Measurements from ENCODE around the gene TOB1.

Gene TOB1

DNA sequence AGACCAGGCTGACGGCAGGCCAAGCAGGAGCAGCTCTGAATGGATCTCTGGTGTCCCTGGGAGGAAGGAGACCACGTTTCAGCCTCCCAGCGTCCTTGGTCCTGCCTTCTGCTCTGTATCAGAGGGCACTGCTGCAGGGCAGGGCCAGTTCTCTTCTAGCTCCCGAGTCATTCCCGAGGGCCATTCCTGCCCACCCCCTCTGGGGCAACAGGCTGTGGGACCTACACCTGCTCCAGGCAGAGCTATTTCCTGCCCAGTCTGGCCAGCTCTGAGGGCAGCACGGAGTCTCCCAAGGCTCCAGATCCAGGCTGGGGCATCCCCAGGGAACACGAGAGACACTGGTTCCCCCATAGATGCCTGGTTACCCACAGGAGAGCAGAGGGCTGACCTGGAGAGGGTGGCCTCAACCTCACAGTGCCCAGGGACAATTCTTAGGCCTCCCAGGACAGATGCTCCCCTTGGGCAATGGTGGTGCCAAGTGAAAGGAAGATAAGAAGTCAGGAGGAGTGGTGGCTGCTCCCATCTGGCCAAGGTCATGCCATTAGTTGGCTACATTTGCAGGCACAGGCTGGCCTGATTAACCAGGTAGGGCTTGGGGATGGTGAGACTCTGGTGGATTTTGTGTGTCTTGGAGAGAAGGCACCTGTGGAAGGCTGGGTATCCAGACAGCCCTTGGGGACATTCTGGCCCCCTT, 28.7 kb downstream of the TOB1 start:
- 92 to 94% methylated on average over 7 of the region's 7 CpGs for WGBS, 2 experiments

GRCh38 chr17:50836826-50837225, 29.3 kb downstream of the TOB1 start:
- Histone ChIP-seq H3K4me3 (ENCODE audit: insufficient read depth, low read depth, low read length) (no peak overlapping the region), H3K9me3 (ENCODE audit: control insufficient read depth, low read length) (no peaks in the 10 kb centered on the region), H3K4me1 (ENCODE audit: control insufficient read depth, insufficient read depth, low read length) (peaks cover 40% of the 10 kb centered on the region), H3K27ac (ENCODE audit: insufficient read depth, low read depth, low read length, poor library complexity, severe bottlenecking) (no peak overlapping the region), H3K27me3 (ENCODE audit: control insufficient read depth, insufficient read depth, low read length, poor library complexity, severe bottlenecking) (no peaks in the 10 kb centered on the region), H3K36me3 (ENCODE audit: control insufficient read depth, insufficient read depth, low read length) (no peaks in the 10 kb centered on the region)
- 88% methylated on average over 11 of the region's 11 CpGs for WGBS, 2 experiments

More for the DNA sequence above, 28.7 kb downstream of the TOB1 start:
- Histone ChIP-seq H3K27me3 (ENCODE audit: control insufficient read depth, insufficient read depth, low read length, poor library complexity, severe bottlenecking) (no peaks in the 10 kb centered on the region), H3K36me3 (ENCODE audit: control insufficient read depth, insufficient read depth, low read length) (no peaks in the 10 kb centered on the region), H3K4me1 (ENCODE audit: control insufficient read depth, insufficient read depth, low read length) (peaks cover 39% of the 10 kb centered on the region), H3K9me3 (ENCODE audit: control insufficient read depth, low read length) (no peaks in the 10 kb centered on the region), H3K27ac (ENCODE audit: insufficient read depth, low read depth, low read length, poor library complexity, severe bottlenecking) (no peak overlapping the region), H3K4me3 (ENCODE audit: insufficient read depth, low read depth, low read length) (no peak overlapping the region)

DNA sequence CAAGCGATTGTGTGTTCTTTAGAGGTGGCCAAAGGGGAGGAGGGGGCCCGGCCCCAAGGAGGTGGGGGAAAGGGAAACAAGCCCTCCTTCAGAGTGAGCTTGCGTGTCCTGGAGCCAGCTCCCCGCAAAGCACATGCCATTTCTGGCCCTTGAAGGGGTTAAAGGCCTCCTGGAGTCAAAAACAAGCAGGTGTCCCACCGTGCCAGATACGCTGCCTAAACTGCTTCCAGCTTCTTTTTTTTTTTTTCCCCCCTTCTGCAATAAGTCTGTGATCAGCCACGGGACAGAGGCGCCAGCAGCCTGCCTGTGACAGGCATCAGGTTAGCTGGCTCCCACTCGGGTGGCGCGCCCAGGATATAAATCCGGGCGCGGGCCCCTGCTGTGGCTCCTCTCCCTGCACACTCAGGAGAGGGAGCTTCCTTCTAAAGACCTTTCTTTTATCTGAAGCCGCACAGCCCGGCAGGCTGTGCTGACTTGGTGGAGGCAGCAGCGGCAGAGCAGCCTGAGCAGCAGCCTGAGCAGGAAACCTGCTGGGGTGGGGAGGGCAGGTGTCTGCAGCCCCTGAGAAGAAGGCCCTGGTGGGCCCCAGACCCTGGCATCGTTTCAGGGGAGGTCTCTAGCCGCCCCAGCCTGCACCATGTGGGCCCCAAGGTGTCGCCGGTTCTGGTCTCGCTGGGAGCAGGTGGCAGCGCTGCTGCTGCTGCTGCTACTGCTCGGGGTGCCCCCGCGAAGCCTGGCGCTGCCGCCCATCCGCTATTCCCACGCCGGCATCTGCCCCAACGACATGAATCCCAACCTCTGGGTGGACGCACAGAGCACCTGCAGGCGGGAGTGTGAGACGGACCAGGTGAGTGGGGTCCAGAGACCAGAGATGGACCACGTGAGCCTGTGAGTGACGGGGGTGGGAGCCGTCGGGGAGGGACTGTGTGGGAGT, 30.6 kb downstream of the TOB1 start, which contains the start of gene WFIKKN2:
WFIKKN2 (plus strand) TSS at position 286 of the 934 bp plus-strand sequence; CDS start at position 638, 352 bp downstream.
- H3K4me1 ChIP-seq (ENCODE audit: control insufficient read depth, insufficient read depth, low read length), result peaks cover 50% of the 10 kb centered on the region
- no peaks in the 10 kb centered on the region for H3K36me3 ChIP-seq (ENCODE audit: control insufficient read depth, insufficient read depth, low read length)
- no peaks in the 10 kb centered on the region for H3K9me3 ChIP-seq (ENCODE audit: control insufficient read depth, low read length)
- 71 to 73% methylated on average over 39 of the region's 39 CpGs for WGBS, 2 experiments
- H3K4me3 ChIP-seq (ENCODE audit: insufficient read depth, low read depth, low read length), result no peak within 1 kb of the TSS
- H3K27me3 ChIP-seq (ENCODE audit: control insufficient read depth, insufficient read depth, low read length, poor library complexity, severe bottlenecking), result no peaks in the 10 kb centered on the region
- H3K27ac ChIP-seq (ENCODE audit: insufficient read depth, low read depth, low read length, poor library complexity, severe bottlenecking), result no peak within 1 kb of the TSS

DNA sequence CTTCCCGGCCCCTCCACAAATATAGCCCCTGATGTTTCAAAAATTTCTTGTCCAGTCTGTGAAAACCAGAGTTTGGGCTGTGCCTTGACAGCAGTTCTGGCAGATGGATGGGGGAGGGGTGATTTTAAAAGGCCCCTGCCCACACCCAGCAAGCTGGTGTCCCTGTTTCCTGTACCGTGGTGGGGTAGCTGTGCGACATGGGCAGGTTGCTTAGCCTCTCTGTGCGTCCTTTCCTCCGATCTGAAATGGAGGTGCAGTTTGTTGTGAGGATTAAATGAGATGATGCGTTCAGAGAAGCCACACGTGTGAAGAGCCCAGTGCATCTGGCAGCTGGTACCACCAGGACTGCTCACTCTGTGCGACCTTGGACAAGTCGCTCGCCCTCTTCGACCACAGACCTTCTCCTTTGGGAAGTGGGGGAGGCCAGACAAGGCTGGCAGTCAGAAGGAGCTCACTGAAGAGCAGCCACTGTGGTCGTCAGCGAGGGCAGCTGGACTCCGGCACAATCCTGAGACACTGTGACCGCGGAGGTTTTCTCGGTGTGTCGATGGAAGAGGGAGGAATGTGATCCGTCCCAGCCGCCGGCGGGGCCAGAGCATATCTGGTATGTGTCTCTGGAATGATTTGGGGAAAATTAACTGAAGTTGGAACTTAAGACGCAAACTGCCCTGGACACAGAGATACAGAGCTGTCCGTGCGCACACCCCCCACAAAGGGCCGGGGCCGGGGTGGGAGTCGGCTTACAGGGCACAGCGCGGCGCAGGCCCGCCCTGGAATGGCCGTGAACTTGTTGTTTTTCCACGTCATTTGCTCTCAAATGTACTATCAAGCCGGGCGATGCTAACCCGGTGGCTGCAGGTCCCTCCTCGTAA, 31.5 kb downstream of the TOB1 start:
- peaks cover 50% of the 10 kb centered on the region for H3K4me1 ChIP-seq (ENCODE audit: control insufficient read depth, insufficient read depth, low read length)
- WGBS, 2 experiments, result 81 to 82% methylated on average over 38 of the region's 38 CpGs

GRCh38 chr17:50833510-50834428, 32.4 kb downstream of the TOB1 start:
- Histone ChIP-seq H3K36me3 (ENCODE audit: control insufficient read depth, insufficient read depth, low read length) (no peaks in the 10 kb centered on the region), H3K4me1 (ENCODE audit: control insufficient read depth, insufficient read depth, low read length) (peaks cover 54% of the 10 kb centered on the region), H3K9me3 (ENCODE audit: control insufficient read depth, low read length) (no peaks in the 10 kb centered on the region), H3K27me3 (ENCODE audit: control insufficient read depth, insufficient read depth, low read length, poor library complexity, severe bottlenecking) (no peaks in the 10 kb centered on the region), H3K27ac (ENCODE audit: insufficient read depth, low read depth, low read length, poor library complexity, severe bottlenecking) (no peak overlapping the region), H3K4me3 (ENCODE audit: insufficient read depth, low read depth, low read length) (no peak overlapping the region)
- WGBS, 2 experiments, result 92 to 93% methylated on average over 38 of the region's 38 CpGs

More for the DNA sequence above, 31.5 kb downstream of the TOB1 start:
- H3K9me3 ChIP-seq (ENCODE audit: control insufficient read depth, low read length), result no peaks in the 10 kb centered on the region
- H3K4me3 ChIP-seq (ENCODE audit: insufficient read depth, low read depth, low read length), result no peak overlapping the region
- H3K27ac ChIP-seq (ENCODE audit: insufficient read depth, low read depth, low read length, poor library complexity, severe bottlenecking), result no peak overlapping the region
- H3K27me3 ChIP-seq (ENCODE audit: control insufficient read depth, insufficient read depth, low read length, poor library complexity, severe bottlenecking), result no peaks in the 10 kb centered on the region
- H3K36me3 ChIP-seq (ENCODE audit: control insufficient read depth, insufficient read depth, low read length), result no peaks in the 10 kb centered on the region

GRCh38 chr17:50832864-50833381, 33.2 kb downstream of the TOB1 start:
- Histone ChIP-seq H3K36me3 (ENCODE audit: control insufficient read depth, insufficient read depth, low read length) (no peaks in the 10 kb centered on the region), H3K4me3 (ENCODE audit: insufficient read depth, low read depth, low read length) (no peak overlapping the region), H3K4me1 (ENCODE audit: control insufficient read depth, insufficient read depth, low read length) (peaks cover 49% of the 10 kb centered on the region), H3K27me3 (ENCODE audit: control insufficient read depth, insufficient read depth, low read length, poor library complexity, severe bottlenecking) (no peaks in the 10 kb centered on the region), H3K27ac (ENCODE audit: insufficient read depth, low read depth, low read length, poor library complexity, severe bottlenecking) (no peak overlapping the region), H3K9me3 (ENCODE audit: control insufficient read depth, low read length) (no peaks in the 10 kb centered on the region)
- WGBS, 2 experiments, result 84 to 85% methylated on average over 13 of the region's 13 CpGs

DNA sequence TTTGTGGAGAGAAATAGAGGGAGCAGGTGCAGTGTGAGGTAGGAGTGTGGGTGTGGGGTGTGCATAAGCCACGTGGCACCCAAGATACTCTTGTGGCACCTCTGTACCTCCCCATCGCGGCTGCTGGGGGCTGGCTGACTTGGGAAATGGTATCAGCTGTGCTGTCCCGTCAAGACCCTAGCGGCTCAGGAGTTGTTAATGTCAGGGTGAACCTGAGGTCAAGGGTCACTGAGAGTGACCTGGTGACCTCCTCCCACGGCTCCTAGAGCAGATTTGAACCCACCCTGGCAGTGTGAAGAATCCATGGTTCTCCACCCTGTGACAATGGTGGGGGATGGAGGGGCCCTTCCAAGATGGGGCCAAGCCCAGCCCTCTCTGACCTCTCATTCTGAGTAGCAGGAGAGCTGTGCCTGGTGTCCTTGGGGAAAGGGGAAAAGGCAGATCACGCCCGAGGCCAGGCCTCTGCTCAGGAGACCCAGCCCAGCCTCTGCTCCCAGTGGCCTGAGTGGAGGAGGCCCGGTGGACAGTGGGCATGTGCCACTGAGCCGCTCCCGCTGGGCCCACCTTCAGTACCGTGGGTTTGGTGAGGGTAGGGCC, 33.8 kb downstream of the TOB1 start:
- Histone ChIP-seq H3K27me3 (ENCODE audit: control insufficient read depth, insufficient read depth, low read length, poor library complexity, severe bottlenecking) (no peaks in the 10 kb centered on the region), H3K4me1 (ENCODE audit: control insufficient read depth, insufficient read depth, low read length) (peaks cover 44% of the 10 kb centered on the region), H3K27ac (ENCODE audit: insufficient read depth, low read depth, low read length, poor library complexity, severe bottlenecking) (no peak overlapping the region), H3K9me3 (ENCODE audit: control insufficient read depth, low read length) (no peaks in the 10 kb centered on the region), H3K4me3 (ENCODE audit: insufficient read depth, low read depth, low read length) (no peak overlapping the region), H3K36me3 (ENCODE audit: control insufficient read depth, insufficient read depth, low read length) (no peaks in the 10 kb centered on the region)
- WGBS, 2 experiments, result 89 to 92% methylated on average over 12 of the region's 12 CpGs

- Histone ChIP-seq H3K36me3 (ENCODE audit: control insufficient read depth, insufficient read depth, low read length) (no peaks in the 10 kb centered on the region), H3K27ac (ENCODE audit: insufficient read depth, low read depth, low read length, poor library complexity, severe bottlenecking) (no peak overlapping the region)
Measured at GRCh38 chr17:50831471-50831928, 34.7 kb downstream of the TOB1 start.

More at GRCh38 chr17:50831471-50831928, 34.7 kb downstream of the TOB1 start:
- Histone ChIP-seq H3K4me1 (ENCODE audit: control insufficient read depth, insufficient read depth, low read length) (peaks cover 44% of the 10 kb centered on the region), H3K9me3 (ENCODE audit: control insufficient read depth, low read length) (no peaks in the 10 kb centered on the region), H3K27me3 (ENCODE audit: control insufficient read depth, insufficient read depth, low read length, poor library complexity, severe bottlenecking) (no peaks in the 10 kb centered on the region), H3K4me3 (ENCODE audit: insufficient read depth, low read depth, low read length) (no peak overlapping the region)
- 55 to 56% methylated on average over 11 of the region's 11 CpGs for WGBS, 2 experiments

Measured in ectodermal cell (in vitro differentiated cells).